Measurements from ENCODE around the gene PDGFRA.

PDGFRA gene
- long read RNA-seq, donor 1, full-length matches to known transcripts = 8 of 8 reads
- long read RNA-seq, donor 1, partial matches to known transcripts = 0 of 8 reads
- long read RNA-seq, donor 1, other reads (novel, unspliced or antisense) = 0 of 8 reads
- long read RNA-seq, donor 2, full-length matches to known transcripts = 9 of 103 reads
- long read RNA-seq, donor 2, partial matches to known transcripts = 94 of 103 reads
- long read RNA-seq, donor 2, other reads (novel, unspliced or antisense) = 0 of 103 reads
- long read RNA-seq, donor 3, full-length matches to known transcripts = 6 of 11 reads
- long read RNA-seq, donor 3, partial matches to known transcripts = 5 of 11 reads
- long read RNA-seq, donor 3, other reads (novel, unspliced or antisense) = 0 of 11 reads
- long read RNA-seq, donor 4, full-length matches to known transcripts = 12 of 72 reads
- long read RNA-seq, donor 4, partial matches to known transcripts = 60 of 72 reads
- long read RNA-seq, donor 4, other reads (novel, unspliced or antisense) = 0 of 72 reads
- long read RNA-seq, donor 5, full-length matches to known transcripts = 9 of 16 reads
- long read RNA-seq, donor 5, partial matches to known transcripts = 7 of 16 reads
- long read RNA-seq, donor 5, other reads (novel, unspliced or antisense) = 0 of 16 reads
- long read RNA-seq, donor 6, full-length matches to known transcripts = 8 of 17 reads
- long read RNA-seq, donor 6, partial matches to known transcripts = 9 of 17 reads
- long read RNA-seq, donor 6, other reads (novel, unspliced or antisense) = 0 of 17 reads
- long read RNA-seq, donor 7, full-length matches to known transcripts = 14 of 229 reads
- long read RNA-seq, donor 7, partial matches to known transcripts = 215 of 229 reads
- long read RNA-seq, donor 7, other reads (novel, unspliced or antisense) = 0 of 229 reads
- long read RNA-seq, donor 8, full-length matches to known transcripts = 15 of 25 reads
- long read RNA-seq, donor 8, partial matches to known transcripts = 10 of 25 reads
- long read RNA-seq, donor 8, other reads (novel, unspliced or antisense) = 0 of 25 reads

DNA sequence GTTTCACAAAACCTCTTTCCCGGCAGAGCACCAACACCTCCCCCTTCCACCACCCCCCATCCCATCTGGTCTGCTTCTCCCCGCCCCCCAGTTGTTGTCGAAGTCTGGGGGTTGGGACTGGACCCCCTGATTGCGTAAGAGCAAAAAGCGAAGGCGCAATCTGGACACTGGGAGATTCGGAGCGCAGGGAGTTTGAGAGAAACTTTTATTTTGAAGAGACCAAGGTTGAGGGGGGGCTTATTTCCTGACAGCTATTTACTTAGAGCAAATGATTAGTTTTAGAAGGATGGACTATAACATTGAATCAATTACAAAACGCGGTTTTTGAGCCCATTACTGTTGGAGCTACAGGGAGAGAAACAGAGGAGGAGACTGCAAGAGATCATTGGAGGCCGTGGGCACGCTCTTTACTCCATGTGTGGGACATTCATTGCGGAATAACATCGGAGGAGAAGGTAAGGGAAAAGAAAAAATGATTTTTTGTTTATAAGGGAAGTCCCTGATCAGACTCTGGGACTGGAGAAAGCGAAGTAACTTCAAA is at the start of gene PDGFRA:
Gene PDGFRA (plus strand): TSS at position 333 of the 541 bp plus-strand sequence. CDS start 29,476 bp downstream, outside the sequence.
- peak; percentile 65 for DNase-seq

DNA sequence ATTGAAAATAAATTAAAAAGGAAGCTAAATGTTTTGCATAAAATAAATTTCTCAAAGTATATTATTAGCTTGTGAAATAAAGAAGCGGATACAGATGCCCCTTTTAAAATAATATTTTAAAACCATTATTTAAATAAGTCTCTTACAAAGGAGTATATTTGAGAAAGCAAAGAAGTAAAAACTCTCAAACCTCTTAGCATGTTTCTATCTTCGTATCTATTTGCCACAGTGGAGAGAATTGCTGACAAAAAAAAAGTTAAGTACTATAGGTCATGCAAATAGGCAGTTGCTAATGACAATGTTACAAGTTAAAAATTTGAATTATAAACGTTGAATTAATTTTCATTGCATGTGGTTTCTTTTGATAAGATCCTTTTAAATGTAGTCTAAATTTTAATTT is 44.5 kb upstream of the PDGFRA start:
- DNase-seq = no peak

- DNase-seq = no peak
These were observed 43.9 kb upstream of the PDGFRA start for GRCh38 chr4:54185044-54185780.

DNA sequence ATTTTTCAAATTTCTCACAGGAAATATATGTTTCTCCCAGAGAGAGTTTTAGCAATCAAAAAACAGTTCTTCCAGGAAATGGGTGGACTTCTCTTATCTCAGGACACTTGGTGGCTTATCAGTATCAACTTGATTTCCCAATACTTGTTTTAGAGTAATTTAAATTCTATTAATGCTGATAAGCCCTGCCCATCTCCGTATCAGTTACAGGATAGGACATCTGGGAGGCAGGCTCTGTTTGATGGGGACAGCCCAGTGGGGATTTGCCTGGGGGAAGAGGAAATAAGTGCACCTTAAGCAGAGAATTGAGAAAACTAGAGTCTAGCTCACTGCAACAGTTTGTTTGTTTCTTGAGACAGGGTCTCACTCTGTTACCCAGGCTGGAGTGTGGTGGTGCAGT is 43.2 kb upstream of the PDGFRA start:
- no peak for DNase-seq

DNA sequence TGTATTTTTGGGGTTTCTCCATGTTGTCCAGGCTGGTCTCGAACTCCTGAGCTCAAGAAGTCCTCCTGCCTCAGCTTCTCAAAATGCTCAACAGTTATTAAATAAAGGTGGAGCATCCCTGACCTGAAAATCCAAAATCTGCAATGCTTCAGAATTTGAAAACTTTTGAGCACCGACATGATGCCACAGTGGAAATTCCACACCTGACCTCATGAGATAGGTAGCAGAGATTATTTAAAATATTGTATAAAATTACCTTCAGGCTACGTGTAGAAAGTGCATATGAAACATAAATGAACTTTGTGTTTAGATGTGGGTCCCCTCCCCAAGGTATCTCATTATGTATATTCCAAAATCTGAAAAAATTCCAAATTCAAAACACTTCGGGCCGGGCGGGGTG is 42.7 kb upstream of the PDGFRA start:
- DNase-seq = no peak

GRCh38 chr4:54187148-54187547 is 41.9 kb upstream of the PDGFRA start:
- no peak for DNase-seq

- no peak for DNase-seq
These were observed 40.0 kb upstream of the PDGFRA start for GRCh38 chr4:54189140-54189539.

- no peak for DNase-seq
These were observed 36.3 kb upstream of the PDGFRA start for GRCh38 chr4:54192811-54193210.

DNA sequence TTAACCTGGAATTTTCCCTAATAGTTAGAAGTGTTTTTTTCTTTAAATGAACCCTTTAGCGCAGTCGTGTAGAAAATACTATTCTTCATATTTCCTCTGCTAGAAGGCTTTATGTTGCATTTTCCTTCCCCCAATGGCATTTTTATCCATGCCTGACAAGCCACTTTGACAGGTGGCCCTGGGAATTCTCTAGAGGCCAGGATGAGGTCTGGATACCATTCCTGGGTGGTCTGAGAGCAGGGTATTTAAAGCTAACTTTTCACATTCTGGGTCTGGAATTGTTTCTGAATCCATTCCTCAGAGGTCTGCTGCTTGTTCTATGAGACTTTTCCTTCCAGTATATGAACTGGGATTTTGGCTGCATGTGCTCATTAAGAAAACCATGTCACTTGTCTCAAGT is 31.2 kb upstream of the PDGFRA start:
- no peak for DNase-seq

DNA sequence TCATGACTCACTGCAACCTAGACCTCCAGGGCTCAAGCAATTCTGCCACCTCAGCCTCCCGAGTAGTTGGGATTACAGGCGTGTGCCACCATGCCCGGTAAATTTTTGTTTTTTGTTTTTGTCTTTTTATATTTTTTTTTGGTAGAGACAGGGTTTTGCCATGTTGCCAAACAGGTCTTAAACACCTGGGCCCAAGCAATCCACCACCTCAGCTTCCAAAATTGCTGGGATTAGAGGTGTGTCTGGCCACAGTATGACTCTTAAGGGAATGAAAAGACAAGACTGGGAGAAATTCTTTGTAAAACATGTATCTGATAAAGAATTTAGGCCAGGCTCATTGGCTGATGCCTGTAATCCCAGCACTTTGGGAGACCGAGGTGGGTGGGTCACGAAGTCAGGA is 29.2 kb upstream of the PDGFRA start:
- no peak for DNase-seq

GRCh38 chr4:54209617-54210016 is 19.5 kb upstream of the PDGFRA start:
- no peak for DNase-seq

- no peak for DNase-seq
These were observed 16.1 kb upstream of the PDGFRA start for GRCh38 chr4:54213001-54213400.

- DNase-seq = no peak
These were observed 15.3 kb upstream of the PDGFRA start for GRCh38 chr4:54213761-54214160.

GRCh38 chr4:54215379-54216077 is 13.6 kb upstream of the PDGFRA start:
- DNase-seq = no peak

DNA sequence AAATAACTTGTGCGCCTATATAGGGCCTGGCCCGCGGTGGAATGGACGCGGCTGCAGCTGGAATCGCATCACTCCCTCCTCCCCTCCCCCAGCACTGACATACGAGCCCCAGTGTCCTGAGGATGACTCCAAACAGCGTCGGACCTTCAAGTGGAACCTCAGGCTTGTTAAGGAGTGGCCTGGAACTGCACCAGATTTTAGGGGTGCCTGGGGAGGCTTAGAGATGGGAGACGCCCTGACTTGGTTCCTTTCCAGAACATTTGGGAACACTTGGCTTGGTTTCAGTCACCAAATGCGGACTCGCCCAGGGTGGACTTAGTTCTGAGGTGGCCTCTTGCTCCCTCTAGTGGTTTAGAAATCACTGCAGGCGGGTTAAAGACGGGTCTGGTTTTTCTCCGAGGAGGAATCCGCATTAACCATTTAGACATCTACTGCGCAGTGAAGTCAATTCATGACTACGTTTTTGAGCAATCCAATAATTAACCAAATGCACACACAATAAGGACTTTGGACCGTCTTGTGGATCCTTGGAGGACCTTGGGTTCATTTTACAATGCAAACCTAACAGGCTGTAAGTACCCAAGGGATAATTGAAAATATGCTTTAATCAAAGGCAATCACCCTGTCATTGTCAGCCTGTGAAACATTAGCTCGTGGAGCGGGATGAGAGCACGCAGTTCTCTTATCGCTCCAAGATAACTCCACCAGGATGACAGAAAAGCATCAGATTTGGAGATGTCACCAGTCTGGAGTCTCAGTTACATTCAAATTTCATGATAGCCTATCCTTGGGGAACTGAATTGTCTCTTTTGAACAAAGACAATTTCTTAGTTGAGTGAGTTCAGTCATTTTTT is 11.2 kb upstream of the PDGFRA start:
- peak; percentile 89 for DNase-seq

DNA sequence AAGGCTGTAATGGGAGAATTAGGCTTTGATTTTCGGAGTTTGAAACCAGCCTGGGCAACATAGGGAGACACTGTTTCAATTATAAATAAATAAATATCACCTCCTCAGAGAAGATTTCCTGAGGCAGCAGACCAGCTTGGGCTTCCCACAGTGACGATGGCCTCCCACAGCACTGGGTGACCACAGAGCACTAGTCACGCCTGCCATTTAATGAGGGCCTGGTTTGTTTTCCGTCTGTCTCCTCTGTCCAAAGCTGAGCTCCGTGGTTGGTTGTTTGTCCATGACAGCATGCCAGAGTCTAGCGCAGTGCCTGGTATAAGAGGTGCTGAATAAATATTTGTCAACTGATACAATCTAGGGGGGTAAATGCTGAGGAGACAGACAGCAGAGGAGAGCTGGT is 10.4 kb upstream of the PDGFRA start:
- DNase-seq = no peak

- peak; percentile 65 for DNase-seq
These were observed 4.0 kb upstream of the PDGFRA start for GRCh38 chr4:54224996-54225597.

DNA sequence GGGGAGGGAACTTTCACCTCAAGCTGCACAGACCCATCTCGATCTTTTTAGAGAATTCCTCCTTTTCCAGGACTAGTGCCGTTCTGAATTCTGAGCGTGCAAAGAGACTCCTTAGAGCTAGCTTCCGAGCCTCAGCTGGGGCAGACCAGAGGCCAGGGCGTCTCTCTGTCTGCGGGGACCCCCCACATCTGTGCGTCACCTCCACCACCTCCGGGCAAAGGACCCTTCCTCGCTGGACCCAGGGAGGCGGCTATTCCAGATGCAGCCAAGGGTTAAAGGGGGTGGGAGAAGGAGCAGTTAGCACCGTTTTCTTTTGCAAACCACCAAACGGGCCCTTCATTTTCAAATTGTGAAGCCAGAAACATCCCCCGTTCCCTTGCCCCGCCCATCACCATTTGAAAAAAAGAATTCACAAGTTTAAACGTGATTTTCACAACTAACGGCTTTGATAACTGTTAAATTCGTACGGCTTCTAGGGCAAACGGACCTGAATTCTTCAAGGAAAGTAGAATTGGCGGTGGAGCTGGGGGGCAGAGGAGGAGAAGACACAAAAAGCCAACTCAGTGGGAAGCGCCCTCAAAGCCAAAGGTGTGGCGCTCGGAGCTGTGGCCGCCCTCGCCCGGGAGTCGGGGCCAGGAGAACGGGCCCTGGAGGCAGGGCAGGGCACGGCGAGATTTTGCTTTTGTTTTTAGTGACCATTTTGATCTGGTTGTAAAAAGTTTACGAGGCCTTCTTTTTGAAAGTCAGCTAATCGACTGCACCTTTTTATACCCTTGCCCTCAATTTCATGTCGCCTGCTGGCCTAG is 3.3 kb upstream of the PDGFRA start:
- DNase-seq = peak; percentile 70
